NCI-H1048 (cell line): ENCODE results near the gene FTCDNL1.

ENCODE experiments used
- DNase-seq: peaks from one replicate; lab custom pipeline; 2025; lab: John Stamatoyannopoulos, UW

Gene FTCDNL1

DNA sequence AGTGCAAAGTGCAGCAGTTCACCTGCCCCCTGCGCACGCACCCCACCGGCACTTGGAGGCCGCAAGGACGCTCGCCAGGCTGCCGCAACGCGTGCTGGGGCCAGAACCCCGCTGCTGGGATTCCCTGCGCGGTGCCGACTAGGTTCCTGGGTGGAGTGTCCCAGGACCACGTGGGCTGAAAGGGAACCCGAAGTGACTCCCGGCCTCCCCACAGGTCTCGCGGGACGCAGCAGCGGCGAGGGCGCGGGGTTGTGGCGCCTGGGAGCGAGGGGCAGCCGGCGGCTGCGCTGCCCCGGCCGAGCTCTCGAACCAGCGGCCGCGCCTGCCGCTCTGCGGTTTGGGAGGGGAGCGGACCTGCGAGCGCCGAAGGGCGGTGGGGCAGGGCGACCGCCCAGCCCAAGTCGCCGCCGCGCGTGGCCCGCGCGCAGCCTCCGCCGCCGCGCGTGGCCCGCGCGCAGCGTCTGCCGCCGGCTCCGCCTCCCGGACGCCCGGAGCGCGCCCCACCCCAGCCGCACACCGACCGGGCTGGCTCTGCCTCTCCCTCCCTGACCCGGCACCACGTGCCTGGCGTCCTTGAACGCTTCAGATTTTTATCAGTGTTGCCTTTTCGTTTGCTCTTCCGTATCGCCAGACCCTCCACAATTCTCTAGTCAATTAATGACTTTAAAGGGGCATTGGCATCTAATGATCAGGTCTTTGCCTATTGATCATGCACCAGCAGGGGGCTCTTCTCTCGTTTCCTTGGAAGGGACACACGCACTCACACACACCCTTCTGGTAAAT lies at the start of gene FTCDNL1:
FTCDNL1 (minus strand) TSS at position 475 of the 783 bp plus-strand sequence. CDS start 2,230 bp downstream, outside the sequence.
- no peak for DNase-seq

DNA sequence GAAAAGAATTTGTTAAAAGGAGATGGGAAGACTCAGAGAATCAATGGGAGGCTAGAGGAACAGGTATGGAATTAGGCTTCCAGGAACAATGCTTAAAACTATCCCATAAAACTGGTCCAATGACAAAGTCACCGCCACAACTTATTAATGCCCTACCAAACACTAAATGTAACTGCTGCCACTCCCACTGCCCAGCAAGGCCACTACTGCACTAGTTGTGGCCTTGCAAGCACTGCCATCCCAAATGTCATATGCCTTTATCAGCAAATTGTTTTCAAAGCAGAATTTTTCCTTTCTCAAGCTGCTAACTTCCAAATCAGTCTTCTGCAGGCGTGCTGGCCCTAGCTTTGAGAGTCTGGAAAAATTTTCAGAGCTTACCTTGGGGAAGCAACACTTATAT lies 45.6 kb upstream of the FTCDNL1 start:
- DNase-seq = no peak

DNA sequence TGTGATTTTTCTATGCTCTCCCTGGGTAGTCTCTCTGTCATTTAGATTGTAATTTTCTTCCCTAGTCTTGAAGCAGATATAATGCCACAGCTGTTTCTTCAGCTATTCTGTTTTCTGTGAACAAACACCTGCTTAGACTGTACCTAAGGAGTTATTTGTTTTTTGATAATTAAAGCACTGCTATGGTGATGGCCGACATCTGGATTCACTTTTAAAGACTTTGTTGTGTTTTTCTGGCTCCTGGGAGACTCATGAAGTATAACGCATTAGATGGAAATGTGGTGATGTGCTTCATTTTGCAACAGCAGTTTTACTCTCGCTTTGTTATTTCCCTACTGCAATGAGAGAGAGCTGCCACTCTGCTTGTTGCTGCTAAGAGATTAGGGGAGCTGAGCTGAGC lies 44.4 kb upstream of the FTCDNL1 start:
- no peak for DNase-seq

DNA sequence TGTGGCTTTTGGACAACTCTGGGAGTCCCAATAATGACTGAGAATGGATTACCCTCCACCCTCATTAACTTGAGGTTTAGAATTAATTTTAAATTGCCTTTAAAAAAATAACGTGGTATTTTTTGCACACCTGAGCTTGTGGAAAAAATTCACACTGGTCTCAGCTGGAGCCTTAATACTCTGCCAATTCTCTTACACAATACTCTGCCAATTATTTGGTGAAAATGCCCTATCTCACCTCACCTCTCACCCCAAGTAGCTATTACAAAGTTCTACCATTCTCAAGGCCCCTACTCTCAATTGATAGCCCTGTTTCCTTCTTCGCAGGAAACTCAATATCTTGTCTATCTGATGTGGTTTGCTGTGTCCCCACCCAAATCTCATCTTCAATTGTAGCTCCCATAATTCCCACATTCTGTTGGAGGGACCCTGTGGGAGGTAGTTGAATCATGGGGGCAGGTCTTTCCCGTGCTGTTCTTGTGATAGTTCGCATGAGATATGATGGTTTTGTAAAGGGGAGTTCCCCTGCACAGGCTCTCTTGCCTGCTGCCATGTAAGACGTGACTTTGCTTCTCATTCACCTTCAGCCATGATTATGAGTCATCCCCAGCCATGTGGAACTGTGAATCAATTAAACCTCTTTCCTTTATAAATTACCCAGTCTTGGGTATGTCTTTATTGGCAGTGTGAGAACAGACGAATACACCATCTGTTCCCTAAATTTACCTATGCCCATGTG lies 32.7 kb upstream of the FTCDNL1 start:
- DNase-seq = no peak

DNA sequence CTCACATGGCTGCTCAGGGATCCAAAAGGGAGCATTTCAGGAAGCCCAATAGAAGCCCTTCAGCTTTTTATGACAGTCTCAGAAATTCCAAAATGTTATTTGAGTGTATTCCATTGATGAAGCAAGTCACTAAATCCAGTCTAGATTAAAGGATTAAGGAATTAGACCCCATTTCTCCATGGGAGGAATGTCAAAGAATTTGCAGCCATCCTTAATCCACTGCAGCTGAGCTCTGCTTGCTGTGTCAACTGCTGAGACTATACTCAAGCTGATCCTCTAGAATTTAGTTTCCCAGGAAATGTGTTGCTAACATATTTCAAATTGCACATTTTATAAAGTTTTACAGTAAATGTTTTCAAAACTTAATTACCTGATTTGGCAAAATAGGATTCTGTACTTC lies 31.7 kb upstream of the FTCDNL1 start:
- DNase-seq = no peak

DNA sequence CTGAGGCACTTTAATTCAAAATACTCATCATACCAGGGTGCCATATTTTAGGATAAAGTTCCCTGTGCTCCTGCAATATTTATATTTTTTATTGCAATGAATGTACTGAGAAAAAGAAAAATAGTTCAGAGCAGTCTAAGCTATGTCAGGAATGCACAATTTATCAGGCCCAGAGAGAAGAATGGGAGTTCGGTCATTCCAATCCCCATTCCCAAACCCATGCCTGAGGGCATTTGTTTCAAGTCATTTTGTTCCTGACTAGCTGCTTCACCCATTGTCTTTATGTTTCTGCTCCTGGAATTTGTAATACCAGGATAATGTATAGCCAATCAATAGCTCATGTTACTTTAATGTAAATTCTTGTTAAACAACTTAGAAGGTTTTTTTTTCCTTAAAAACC lies 24.4 kb upstream of the FTCDNL1 start:
- DNase-seq = no peak

DNA sequence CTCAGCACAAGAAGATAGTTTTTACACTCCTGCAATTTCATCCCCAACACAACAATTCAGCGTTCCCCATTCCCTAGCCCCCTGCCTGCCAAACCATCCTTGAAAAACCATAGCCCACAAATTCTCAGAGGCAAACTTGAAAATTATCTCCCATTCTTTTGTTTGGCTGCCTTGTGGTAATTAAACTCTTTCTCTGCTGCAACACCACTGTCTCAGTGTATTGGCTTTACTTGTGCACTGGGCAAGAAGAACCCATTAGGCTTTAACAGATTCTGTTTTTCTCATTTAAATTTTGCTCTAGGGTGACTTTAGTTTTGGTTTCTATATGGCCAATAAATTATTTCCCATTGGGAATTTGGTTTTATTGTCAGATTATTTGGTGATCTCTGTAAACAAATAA lies 23.2 kb upstream of the FTCDNL1 start:
- DNase-seq = no peak

DNA sequence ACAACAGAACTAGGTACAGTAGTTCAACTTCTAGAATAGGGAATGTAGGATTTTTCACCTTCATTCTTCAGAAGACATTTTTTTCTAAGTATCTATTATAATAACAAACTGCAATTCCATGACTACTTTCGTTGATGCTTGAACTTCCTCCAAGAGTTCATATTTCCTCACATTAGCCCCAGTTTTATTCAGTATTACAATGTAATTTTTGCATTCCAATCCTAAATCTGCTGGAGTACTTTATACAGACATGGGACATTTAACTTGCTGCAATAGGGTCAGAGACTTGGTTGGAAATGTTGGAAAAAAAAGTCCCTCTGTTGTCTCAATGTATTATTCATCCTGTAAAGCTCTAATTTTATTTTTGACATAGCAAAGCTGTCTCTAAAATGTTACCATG lies 19.6 kb upstream of the FTCDNL1 start:
- no peak for DNase-seq

DNA sequence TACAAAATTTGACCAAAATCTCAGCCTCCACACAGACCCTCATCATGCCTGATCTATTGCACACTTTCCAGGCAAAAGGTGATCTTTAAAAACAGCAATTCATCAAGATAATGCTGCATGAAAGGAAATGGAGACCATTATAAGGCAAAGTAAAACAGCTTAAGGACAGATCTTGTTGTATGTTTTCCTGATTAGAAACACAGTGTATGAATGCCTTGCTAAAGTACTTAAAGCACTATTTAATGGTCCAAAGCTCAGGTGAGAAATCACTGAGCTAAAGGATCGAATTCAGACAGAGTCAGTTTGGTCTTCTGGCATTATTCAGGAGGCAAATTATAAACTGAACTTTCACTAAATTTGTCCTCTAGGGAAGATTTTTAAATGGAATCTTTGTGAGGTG lies 18.7 kb upstream of the FTCDNL1 start:
- DNase-seq = no peak

DNA sequence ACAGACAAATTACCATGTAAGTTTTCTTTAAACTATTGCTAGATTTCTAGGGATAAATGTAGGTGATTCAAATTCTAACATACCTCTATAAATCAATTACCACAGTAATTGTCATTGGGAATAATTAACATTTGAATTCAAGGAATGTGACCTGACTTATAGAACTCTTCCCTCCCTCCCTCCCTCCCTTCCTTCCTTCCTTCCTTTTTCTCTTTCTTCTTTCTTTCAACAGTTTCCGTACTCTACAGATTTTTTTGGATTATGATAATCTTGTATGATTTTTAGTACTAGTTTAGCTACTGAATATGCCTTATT lies 18.2 kb upstream of the FTCDNL1 start:
- no peak for DNase-seq

DNA sequence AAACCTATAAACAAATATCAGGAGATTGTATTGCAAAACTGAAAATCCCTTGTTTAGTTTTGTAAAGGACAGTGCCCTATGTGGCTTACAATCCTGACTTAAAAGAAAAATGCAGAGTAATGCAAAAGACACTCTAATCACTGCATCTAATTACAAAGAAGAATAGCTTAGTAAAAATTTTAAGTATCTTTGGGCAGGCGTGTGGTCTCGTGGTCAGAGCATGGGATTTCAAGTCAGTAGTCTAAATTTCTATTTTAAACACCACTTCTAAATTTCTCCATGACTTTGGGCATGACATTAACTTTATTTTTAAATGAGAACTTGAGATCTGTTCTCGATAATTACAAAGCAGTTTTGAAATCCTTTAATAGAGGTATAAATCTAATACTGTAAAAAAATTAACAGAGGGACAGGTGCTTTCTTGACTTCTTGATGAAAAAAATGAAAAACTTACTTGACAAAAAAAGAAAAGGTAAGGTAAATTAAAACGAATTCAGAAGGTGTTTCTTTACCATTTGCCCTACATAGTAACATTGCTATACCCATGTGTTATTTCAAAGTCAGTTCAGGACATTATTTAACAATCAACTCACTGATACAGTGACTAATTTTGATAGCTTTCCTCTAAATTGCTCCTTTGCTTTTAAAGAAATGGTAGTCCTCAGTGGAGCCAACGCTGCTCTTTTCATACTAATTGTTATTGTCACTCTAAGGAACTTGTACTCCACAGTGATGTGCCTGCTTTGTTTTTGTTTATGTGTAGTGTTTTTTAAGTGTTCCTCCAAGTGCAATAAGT lies 17.6 kb upstream of the FTCDNL1 start:
- DNase-seq = no peak

DNA sequence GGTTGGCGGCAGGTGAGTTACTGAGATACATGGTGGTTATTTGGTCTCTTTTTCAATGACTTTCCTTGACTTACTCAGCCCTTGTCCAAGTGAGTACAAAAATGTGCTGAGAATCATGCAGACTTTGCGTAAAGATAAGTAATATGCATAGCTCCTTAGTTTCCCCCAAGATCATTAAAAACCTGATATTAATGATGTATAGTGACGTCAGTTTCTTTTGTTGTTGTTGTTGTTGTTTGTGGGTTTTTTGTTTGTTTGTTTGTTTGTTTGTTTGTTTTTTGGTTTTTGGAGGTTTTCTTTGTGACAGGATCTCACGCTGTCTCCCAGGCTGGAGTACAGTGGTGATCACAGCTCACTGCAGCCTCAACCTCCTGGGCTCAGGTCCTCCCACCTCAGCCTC lies 14.9 kb upstream of the FTCDNL1 start:
- DNase-seq = no peak

DNA sequence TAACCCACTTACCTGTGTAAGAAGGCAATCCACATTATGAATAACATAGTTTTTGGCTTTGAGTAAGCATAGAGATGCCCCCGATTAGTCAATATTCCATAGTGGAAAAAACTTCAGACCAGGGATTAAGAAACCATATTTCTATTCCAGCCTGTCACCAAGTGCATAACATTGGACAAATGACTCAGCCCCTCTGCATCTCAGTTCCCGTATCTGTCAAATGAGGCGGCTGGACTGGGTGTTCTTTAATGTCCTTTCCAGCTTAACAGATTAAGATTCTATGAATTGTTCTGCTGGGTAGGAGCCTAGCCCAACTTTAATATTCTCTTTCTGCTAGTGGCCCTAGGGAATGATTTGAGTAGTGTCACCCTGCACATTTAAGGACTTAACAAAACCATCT lies 11.8 kb upstream of the FTCDNL1 start:
- DNase-seq = no peak

DNA sequence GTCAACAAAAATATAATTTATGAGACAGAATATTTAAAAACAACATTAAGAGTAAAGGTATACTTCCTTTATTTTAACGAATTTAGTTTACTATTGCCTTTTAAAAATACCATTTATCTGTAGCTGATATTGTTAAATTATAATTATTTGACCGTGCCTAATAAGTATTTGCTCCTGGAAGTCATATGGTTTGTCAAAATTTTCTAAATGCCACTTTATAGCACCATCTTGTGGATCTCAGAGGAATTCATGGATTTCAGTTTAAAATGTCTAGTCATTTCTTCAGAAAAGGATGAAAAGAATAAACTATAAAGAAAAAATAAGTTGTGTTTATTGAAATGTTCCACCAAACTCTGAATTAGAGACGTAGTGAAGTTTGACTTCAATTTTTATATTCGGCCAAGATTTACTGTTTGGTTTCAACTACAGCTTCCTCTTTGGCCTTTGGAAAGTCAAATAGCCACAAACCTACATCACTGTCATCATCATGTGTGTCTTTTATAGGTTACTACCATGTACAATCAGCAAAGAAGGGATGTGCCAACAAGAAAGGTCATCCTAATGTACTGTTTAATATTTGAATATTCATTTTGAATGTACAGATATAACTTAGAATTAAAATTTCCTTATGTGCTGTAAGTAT lies 10.3 kb upstream of the FTCDNL1 start:
- DNase-seq = no peak

DNA sequence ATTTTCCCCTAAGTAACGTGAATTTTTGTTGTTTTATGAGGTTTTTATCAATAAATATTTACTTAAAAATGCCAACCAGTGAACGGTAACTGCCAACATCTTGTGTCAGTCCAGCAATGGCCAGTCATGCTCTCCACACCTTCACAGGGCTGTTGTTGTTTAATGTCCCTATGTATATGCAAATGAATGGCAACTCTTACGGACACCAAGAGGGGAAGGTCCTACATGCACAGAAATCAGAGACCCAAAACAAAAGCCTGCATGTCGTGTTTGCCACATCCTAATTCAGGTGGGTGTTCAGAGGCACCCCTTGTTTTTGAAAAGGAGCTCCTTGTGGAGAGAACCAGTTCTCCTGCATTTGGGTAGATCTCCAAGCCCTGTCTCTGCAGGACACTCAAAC lies 4.8 kb upstream of the FTCDNL1 start:
- DNase-seq = no peak

DNA sequence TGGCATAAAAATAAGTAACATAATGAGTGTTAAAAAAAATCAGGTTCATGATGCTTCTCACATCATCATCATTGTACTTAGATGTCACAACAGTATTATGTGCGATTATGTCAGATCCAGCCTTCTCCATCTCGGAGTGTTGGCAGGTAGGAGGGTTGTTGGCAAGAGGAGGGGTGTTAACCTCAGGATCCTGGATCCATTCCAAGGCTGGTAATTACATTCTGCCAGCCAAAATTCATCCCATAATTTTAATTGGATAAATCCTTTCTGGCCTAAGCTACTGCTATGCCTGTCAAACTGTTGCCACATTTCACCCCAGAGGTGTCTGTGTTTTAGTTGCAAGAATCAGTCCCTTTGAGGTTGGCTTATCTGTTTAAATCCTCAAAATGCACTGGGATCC lies 891 bp upstream of the FTCDNL1 start:
- no peak for DNase-seq

DNA sequence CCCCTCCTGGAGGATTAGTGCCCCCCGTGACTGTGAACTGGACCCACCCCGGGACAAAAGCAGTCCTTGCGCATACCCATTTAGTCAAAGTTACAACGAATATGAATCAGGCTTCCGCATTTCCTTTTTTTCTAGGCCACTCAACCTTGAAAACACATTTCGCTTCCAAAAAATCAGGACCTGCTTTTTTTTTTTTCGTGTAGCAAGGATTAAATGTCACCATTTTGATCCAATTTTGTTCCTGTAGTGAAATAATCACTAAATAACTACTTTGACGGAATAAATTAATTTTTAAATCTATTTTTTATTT lies 464 bp upstream of the FTCDNL1 start:
- DNase-seq = no peak

DNA sequence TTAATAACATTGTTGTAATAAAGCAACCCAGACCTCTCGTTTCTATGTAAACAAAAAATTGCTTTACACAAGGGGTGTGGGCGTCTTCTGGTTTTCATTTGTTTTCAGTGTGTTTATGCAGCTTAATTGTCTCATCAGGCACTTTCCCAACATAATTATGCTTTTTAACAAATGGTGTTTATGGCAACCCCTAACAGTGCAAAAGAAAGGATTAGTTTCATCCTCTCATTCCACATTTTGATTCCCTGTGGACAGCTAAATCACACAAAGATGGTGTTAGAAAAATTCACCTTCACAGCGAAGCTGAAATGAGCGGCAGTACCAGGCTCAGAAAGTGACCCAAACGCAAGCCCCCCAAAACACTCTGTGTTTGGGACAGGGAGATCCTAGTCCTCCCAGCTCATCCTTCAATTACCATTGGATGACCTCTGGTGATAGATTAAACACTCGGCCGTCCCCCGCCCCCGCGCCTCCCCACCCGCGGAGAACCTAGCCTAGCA lies 724 bp downstream of the FTCDNL1 start:
- no peak for DNase-seq

DNA sequence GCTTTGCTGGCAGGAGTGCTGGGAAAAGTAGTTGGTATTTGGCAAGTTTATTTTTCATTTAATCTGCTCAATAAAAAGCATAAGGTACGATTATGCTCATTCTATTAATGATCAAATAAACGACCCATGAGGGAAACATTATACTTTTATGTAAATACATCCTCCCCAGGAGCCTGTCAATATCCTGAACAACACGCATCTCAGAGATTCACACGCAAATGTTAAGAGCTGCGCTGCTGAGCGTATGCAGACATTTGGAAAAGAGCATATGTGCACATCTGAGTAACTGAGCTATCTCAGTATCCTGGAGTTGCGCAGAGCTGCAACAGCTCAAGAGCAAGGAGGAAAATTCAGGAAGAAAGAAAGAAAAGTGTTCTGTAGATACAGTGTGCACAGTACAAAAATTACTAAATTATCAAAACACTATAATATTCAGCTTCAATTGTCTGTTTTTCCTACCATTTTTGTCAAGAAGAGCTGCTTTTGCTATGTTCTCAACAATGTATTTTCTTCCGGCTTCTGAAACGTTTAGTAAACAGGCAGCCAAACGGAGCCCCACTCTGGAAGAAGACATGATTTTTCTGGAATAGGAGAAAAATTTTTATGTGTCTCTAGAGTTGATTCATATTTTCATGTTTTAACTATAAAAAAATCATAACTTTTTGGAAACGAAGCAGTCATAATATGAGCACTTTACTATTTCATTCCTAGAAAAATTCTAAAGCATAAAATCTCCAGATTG lies 2.4 kb downstream of the FTCDNL1 start:
- DNase-seq = no peak

DNA sequence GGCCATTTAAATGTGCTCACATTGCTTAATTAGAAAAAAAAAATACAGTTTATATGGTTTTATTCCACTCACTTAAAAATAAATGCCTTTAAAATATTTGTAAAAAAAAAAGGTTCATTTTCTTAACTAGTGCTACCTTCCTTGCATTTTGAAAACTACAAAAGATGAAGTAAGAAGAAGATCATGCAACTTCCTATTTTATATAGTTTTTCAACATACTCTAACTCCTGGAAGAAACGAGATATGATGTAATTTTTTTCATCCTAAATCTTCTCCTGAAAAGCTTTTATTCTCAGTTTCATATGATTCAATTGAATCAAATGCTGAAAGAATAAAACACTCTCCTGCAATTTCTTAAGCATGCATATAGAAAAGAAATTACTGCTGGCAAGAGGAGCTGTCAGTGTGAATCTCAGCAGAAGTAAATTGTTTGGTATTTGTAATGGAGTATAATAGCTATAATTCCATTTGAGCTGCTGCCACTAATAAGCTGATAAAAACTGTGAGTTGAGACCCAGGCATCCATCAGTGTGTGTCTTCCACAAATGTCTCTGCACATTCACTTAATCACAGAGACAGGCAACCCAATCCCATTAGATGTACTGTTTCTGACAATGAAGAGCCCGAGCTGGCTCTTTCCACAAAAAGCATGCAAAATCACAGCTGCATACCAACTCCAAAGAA lies 3.7 kb downstream of the FTCDNL1 start:
- no peak for DNase-seq
